Thyroid gland (tissue), 4 donors: ENCODE measurements around the gene ANKRD17.

Experiments used
- POLR2A ChIP-seq, 2 donors: fragments of 450-650 bp; IDR thresholded peaks; one replicate each; pipeline ENCODE4 v1.6.1; 2017; ENCODE audit warnings: antibody characterized with exemption in 2 of 2, mild to moderate bottlenecking in 2 of 2, moderate library complexity in 1 of 2
- TF ChIP-seq, protein P1 (sequence below), 6 experiments: fragments of 200-600 bp in 3 of 6; fragments of 450-650 bp in 3 of 6; sonication (generic) in 3 of 6; IDR thresholded peaks; one replicate each; pipeline ENCODE4 v1.5.1; 2016 to 2019; ENCODE audit warnings: antibody characterized with exemption in 6 of 6, mild to moderate bottlenecking in 2 of 6, inconsistent platforms in 1 of 6, moderate library complexity in 1 of 6

DNA sequence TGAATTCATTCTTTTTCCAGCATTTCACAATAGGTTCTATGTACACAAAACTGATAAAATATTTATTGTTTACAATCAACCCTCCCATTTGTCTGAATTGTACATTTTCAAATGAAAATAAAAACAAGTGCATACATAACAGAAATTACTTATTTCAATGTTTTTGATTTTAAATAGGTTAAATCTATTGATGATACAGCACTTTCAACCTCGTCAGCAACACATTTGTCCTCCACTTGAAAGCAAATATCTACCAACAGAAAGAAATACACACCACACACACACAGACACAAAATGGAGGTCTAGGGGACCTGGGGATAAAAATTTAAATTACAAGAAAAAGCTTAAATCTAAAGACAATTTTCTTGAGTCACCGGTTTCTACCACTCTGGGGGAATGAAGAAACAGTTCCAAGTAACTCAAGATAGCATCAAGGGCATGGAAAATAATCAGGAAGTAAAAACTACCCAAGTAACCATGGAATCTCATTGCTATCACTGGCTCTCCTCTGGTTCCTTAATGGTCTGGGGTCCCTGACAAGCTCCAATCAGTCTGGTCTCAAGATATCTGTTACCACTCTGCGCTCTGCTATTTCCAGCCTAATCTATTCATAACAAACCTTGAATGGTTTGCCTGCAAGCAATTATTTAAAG, 27.6 kb downstream of the ANKRD17 start:
- no peak for TF ChIP-seq POLR2A (IDR thresholded peaks at IDR 0.05)
- TF ChIP-seq, protein P1, sequence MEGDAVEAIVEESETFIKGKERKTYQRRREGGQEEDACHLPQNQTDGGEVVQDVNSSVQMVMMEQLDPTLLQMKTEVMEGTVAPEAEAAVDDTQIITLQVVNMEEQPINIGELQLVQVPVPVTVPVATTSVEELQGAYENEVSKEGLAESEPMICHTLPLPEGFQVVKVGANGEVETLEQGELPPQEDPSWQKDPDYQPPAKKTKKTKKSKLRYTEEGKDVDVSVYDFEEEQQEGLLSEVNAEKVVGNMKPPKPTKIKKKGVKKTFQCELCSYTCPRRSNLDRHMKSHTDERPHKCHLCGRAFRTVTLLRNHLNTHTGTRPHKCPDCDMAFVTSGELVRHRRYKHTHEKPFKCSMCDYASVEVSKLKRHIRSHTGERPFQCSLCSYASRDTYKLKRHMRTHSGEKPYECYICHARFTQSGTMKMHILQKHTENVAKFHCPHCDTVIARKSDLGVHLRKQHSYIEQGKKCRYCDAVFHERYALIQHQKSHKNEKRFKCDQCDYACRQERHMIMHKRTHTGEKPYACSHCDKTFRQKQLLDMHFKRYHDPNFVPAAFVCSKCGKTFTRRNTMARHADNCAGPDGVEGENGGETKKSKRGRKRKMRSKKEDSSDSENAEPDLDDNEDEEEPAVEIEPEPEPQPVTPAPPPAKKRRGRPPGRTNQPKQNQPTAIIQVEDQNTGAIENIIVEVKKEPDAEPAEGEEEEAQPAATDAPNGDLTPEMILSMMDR (IDR thresholded peaks at IDR 0.05), result no peak
